Measurements from ENCODE around the gene DIPK1A.

DNA sequence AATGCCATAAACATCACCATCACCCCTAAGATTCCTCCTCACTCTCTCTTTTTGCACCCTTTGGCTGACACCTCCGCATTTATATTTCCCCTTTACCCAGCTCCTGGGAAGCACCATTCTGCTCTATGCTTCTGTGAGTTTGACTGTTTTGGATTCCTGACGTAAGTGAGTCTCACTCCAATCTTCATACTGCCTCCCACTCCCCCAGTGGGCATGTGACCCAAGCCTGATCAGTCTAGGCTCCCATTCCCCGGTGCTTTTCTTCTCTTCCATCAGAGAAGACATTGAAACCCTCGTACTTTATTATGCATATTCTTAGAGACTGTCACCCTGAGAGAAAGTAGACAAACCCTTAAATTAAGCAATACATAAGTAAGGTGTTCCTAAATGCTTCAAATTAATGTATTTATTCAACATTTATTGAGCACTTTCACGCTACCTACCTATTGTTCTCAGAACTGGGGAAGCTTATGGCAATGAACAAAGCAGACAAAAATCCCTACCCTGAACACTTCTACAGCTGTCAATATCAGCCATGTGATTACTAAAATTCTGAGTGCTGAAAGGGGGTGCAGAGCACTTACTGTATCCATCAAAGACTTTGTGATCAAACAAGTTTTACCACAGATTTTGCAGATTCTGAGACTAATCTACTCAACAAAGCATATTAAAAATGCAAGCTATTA is 43.4 kb upstream of the DIPK1A start:
- TF ChIP-seq, protein P1, sequence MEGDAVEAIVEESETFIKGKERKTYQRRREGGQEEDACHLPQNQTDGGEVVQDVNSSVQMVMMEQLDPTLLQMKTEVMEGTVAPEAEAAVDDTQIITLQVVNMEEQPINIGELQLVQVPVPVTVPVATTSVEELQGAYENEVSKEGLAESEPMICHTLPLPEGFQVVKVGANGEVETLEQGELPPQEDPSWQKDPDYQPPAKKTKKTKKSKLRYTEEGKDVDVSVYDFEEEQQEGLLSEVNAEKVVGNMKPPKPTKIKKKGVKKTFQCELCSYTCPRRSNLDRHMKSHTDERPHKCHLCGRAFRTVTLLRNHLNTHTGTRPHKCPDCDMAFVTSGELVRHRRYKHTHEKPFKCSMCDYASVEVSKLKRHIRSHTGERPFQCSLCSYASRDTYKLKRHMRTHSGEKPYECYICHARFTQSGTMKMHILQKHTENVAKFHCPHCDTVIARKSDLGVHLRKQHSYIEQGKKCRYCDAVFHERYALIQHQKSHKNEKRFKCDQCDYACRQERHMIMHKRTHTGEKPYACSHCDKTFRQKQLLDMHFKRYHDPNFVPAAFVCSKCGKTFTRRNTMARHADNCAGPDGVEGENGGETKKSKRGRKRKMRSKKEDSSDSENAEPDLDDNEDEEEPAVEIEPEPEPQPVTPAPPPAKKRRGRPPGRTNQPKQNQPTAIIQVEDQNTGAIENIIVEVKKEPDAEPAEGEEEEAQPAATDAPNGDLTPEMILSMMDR (IDR thresholded peaks at IDR 0.05): no peak
- no peak for TF ChIP-seq POLR2A (IDR thresholded peaks at IDR 0.05)

Data from esophagus squamous epithelium (tissue), 4 donors.